H1 (cell line): ENCODE results near the gene FBXO7. TPM values are rescaled to one million over a fixed set of nuclear protein-coding genes. Genes with fewer than 3 reads are reported as not detected.

Experiments used
- BACH1 ChIP-seq: IDR thresholded peaks from 2 replicates; pipeline ENCODE4 v1.6.1; 2012; ENCODE audit warnings: low read length, improper control_type of control experiment
- CREB1 ChIP-seq: IDR thresholded peaks from 2 replicates; pipeline ENCODE4 v1.6.1; 2012; ENCODE audit warnings: inconsistent platforms
- KDM5A ChIP-seq: fragments of 200-600 bp; IDR thresholded peaks from 2 replicates; pipeline ENCODE4 v1.7.1; 2012; ENCODE audit warnings: mild to moderate bottlenecking, low read length, inconsistent platforms, mixed read lengths
- RBBP5 ChIP-seq: IDR thresholded peaks from 2 replicates; pipeline ENCODE4 v1.7.1; 2012; ENCODE audit warnings: low read depth, mild to moderate bottlenecking, inconsistent platforms, low read length, moderate library complexity, borderline replicate concordance
- TAF7 ChIP-seq: optimal IDR thresholded peaks from 2 replicates; pipeline ENCODE3; 2011; ENCODE audit warnings: low read depth, mild to moderate bottlenecking, inconsistent platforms, low read length, moderate library complexity, borderline replicate concordance
- polyA plus RNA-seq, 7 experiments: library from polyadenylated mRNA; depleted of rRNA in 3 of 7; stranded (reverse) in 5 of 7; unstranded in 2 of 7; fragments of >200 nt in 5 of 7; fragments of 200-250 nt in 2 of 7; gene quantifications; 1 replicate in 5 of 7; 2 replicates in 1 of 7; 4 replicates in 1 of 7; pipeline versions ENCODE4 v1.2.1 to v1.2.3, GENCODE V29; 2011 to 2013; ENCODE audit warnings: missing spikeins in 2 of 7, mixed read lengths in 2 of 7
- total RNA-seq: library from RNA; stranded (reverse); fragmentation: NEBNext Ultra II Directional; extraction: Animal tissue kit (Norgen Biotek cat#: 25700); gene quantifications from 2 replicates; pipeline ENCODE4 v1.2.1, GENCODE V29; 2021

Gene FBXO7
- total and polyA plus RNA-seq, 2 of the 8 experiments (the other 6 are each of a cell fraction or from before 2014, with no cell fraction given) = 62.7 to 76.1 TPM

DNA sequence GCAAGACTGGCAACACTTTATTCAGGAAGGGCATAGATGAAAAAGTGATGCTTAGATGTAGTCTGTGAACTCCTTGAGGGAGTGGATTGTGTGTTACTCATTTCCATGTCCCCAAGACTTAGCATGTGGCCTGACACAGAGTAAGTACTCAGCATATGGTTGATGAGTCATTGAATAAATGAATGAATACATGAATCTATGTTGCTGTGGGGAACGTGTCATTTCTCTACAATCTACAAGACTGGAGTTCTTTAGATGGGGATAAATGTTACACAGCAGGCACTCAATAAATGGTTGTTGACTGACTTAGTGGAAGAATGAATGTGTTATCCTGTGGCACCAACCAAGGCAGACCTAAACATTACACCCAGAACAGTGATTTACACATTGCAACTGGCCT, 28.3 kb upstream of the FBXO7 start (continued):
- TF ChIP-seq RBBP5 = no peak
- no peak for TF ChIP-seq TAF7
- no peak for TF ChIP-seq CREB1
- TF ChIP-seq BACH1 = no peak
- TF ChIP-seq KDM5A = no peak
- TF ChIP-seq, all 59 proteins: peak for 0
